Ureter (tissue), 1 donor: ENCODE data around the gene HPCAL1. TPM values are rescaled to one million over a fixed set of nuclear protein-coding genes. Genes with fewer than 3 reads are reported as not detected.

ENCODE experiments used
- DNase-seq: peaks from one replicate; pipeline ENCODE4 v3.0.0-alpha.2; 2020; ENCODE audit warnings: low spot score
- total RNA-seq: library from RNA; stranded (reverse); gene quantifications from one replicate; pipeline ENCODE4 v1.2.4, GENCODE V29; 2023
- donor health status: DM: yes; HTN: yes; CAD: no.

The HPCAL1 gene
- total RNA-seq, 1 donor from 2014 or later: 17.5 TPM

DNA sequence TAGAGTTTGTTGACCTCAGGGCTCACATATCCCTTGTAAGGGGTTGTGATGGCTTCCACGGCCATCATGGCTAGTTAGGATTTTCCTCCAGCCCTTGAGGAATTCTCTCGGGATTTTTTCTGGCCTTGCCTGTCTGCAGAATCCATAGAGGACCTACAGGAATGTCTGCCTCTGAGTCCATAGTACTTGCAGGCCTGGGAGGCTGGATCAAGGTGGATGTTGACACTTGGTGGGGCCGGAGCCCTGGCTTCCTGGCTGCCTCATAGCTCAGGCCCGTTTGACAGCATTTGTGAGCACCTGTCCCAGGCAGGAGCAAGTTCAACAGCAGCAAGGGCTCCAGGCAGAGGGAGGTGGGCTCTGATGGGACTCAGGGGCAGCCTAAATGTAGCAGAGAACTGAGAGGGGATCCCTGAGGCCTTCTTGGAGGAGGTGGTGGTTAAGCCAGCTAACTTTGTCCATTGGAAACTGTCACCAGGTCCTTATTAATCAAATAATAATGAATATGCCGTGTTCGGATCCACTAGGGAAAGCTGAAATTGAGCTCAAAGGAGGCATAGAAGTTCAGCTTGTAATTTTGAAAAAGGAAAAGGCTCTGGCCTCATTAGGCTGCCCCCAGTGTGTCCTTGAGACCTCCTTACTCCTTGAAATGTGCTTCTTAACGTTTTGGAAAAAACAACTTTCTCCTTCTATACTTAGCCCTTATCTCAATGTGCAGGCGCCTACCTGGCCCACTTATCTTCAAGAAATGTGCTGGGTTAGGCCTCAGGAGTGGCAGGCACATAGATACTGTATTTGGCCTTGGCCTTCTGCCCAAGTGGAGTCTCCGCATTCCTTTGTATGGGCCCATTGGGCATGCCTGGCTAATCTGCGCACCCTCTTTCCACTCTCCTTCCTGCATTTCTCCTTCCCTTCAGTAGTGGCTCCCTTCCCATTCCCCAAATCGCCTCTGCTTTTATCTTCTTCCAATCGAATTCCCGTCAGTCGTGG lies 66.9 kb downstream of the HPCAL1 start:
- no peak for DNase-seq

DNA sequence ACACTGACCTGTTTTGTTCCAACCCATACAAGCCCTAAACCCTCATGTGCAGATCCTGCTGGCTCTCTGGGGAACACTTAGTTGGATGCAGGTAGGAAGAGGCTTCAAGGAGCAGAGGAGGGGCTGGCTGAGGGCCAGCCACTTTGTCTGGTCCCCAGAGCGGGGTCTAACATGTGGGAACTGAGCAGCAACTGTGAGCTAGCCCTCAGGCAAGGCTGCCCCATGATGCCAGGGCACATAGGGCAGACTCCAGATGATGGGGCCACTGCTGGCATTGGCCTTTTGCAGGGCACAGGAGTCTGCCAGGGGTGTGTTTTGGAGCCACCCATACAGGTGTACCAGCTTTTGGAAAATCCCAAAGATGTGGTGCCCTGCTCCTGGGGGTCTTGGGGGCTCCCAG lies 67.7 kb downstream of the HPCAL1 start:
- DNase-seq: no peak

GRCh38 chr2:10370895-10371294 lies 68.2 kb downstream of the HPCAL1 start:
- no peak for DNase-seq

- no peak for DNase-seq
Measured at GRCh38 chr2:10371441-10372196, 68.9 kb downstream of the HPCAL1 start.

- DNase-seq: no peak
Measured at GRCh38 chr2:10372203-10372861, 69.6 kb downstream of the HPCAL1 start.

GRCh38 chr2:10372862-10373240 lies 70.1 kb downstream of the HPCAL1 start:
- no peak for DNase-seq

DNA sequence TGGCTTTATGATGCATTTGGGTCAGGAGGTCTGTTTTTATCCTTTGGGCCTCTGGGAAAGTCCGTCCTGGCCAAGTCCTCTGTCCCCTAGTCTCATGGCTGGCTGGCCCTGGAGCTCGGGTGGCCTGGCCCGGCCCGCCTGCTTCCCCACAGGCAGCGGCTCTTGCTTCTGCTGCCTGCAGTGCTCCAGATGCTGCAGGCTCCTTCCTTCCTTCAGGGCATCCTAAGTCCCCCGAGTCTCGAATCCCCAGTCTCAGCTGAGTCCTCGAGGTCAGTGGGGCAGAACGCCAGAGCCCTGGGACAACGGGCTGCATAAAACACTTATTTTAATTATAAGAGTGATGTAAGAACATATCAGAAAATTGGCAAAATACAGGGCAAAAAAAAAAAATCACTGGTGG lies 71.2 kb downstream of the HPCAL1 start:
- no peak for DNase-seq

- no peak for DNase-seq
Measured at GRCh38 chr2:10374362-10374943, 71.7 kb downstream of the HPCAL1 start.

GRCh38 chr2:10375570-10376281 lies 73.0 kb downstream of the HPCAL1 start:
- no peak for DNase-seq

DNA sequence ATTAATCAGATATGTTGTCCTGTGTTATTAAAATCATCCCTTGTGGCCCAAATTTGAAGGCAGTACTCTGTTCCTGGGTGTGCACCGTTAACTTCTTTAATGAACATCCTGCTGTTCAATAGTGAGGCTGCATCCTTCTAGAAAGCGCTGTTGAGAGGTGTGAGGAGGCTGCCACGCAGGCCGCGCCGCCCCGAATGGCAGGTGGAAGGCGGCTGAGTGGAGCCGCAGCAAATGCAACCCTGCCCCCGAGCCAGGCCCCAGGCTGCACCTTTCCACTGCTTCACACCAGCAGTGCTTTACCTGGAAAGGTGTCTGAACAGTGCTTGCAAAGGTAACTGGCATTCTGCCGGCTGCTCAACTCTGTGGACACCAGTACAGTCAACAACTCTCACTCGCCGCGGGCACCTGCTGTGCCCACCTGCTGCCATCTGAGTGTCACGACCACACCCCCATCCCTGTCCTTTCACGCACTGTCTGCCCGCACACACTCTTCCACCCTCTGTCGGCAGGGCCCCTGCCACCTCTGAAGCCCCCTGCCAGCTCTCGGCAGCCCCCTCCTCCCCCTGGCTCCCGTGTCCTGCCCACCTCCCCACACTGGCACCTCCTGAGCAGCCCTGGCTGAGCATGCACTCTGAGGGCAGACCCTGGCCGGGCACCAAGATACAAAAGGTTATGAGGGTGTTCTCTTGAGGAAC lies 74.5 kb downstream of the HPCAL1 start:
- DNase-seq: no peak

GRCh38 chr2:10377747-10378085 lies 75.0 kb downstream of the HPCAL1 start:
- DNase-seq: no peak

DNA sequence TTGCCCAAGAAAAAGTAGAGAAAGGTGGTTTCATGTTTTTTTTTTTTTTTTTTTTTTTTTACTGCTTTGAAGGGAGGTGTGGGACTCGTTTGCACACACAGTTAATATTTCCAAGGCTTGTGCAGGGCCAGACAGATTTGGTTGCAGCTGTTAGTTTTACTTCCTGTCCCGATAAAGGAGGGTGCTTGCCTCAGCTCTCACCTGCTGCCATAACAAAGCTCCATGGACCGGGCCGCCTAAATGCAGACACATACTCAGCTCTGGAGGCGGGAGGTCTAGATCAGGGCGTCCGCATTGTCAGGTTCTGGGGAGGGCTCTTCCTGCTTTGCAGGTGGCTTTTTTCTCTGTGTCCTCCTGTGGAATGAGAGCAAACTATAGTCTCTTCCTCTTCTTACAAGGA lies 75.5 kb downstream of the HPCAL1 start:
- no peak for DNase-seq

- no peak for DNase-seq
Measured at GRCh38 chr2:10380048-10380926, 77.6 kb downstream of the HPCAL1 start.

GRCh38 chr2:10381997-10382353 lies 79.3 kb downstream of the HPCAL1 start:
- no peak for DNase-seq

DNA sequence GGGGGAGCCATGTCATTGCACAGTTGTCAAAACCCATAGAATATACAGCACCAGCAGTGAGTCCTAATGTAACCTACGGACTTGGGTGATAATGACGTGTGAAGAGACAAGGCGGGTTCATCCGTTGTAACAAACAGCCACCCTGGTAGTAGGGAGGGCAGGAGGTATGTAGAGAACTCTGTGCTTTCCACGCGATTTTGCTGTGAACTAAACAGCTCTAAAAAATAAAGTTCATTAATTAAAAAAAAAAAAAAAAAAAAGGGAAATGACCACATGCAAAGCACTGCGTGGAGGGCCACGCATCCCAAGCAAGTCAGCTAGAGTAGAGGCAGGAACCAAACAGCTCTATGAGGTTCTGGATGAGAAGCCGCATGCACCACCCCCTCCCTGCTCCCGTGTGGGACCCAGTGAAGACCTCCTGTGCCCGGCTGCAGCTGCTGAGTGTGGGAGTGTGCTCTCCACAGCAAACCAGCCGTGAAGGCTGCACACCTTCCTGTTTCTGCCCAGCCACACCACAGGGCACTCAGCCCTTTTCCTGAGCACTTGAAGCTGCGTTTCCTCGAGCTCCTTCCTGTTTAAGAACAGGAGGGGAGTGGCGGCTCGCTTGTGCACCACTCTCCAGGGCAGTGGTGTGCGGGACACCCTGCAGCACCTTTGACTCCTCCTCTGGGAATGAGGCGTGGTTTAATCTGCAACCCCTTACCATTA lies 79.8 kb downstream of the HPCAL1 start:
- no peak for DNase-seq

DNA sequence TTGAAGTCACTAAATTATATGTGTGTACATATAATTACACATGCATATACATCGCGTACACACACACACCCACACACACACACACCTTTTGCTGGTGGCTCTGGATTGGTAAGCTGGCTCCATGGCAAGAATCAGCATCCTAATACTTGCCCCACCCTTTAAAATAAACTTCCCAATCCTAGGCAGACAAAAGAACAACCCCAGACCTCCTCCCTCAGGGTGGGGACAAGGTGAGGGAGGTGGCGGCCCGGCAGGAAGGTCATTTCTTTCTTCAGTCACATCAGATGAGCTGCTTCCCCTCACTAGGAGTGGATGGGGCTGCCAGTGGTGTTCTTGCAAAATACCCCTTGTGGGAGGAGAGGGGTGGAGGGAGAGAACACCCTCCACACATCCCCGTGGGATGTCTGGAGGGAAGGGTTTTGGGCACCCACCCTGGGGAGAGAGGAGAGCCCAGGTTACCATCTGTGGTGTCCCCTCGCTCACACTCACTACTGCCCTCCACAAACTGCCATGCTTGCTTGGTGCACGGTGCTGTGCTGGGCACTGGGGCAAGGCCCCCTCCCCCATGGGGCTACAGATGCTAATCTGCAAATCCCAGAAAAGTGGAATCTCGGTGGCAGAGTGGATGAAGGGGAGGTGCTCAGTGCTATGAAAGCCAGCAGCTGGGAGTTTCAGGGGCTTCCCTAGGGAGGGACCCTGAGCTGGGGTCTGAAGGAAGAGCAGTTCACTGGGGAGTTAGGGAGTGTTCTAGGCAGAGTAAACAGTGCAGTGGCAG lies 81.4 kb downstream of the HPCAL1 start:
- DNase-seq: no peak

- DNase-seq: no peak
Measured at GRCh38 chr2:10385501-10385900, 82.8 kb downstream of the HPCAL1 start.
